ENCODE measurements around the gene SMIM38. TPM values are rescaled to one million over a fixed set of nuclear protein-coding genes. Genes with fewer than 3 reads are reported as not detected.

The SMIM38 gene
- total RNA-seq, 1 experiment from 2014 or later: 0.33 TPM

- Mint-ChIP-seq H3K4me1 (ENCODE audit: low read depth, unreplicated experiment) (peaks cover 33% of the 10 kb centered on the region), H3K36me3 (ENCODE audit: insufficient read depth, unreplicated experiment) (peaks cover 5% of the 10 kb centered on the region), H3K4me3 (ENCODE audit: low read depth, unreplicated experiment) (no peak overlapping the region), H3K27ac (ENCODE audit: unreplicated experiment) (no peak overlapping the region), H3K9me3 (ENCODE audit: low read depth, unreplicated experiment) (peaks cover 5% of the 10 kb centered on the region), H3K27me3 (ENCODE audit: unreplicated experiment) (no peaks in the 10 kb centered on the region)
- BruUV-seq (replicated peaks): no TSS peak
- no peak for DNase-seq
- no peak for TF ChIP-seq CTCF (IDR thresholded peaks at IDR 0.05; ENCODE audit: unreplicated experiment)
- CTCF ChIA-PET: no interaction called here
- intact Hi-C loops (cut with micrococcal nuclease; ENCODE audit: unreplicated experiment): no loop called here
Observed at GRCh38 chr11:69164824-69165223, 9.1 kb downstream of the SMIM38 start.

- CTCF ChIA-PET: interaction anchor here (0.7 to 1.4 kb wide), 6 partner anchors 9 to 117 kb away, joined by 3 to 5 read pairs (median 3); no protein-coding TSS in a partner anchor
- BruUV-seq (replicated peaks): no TSS peak
- H3K27me3 Mint-ChIP-seq (ENCODE audit: unreplicated experiment): no peaks in the 10 kb centered on the region
- TF ChIP-seq CTCF (IDR thresholded peaks at IDR 0.05; ENCODE audit: unreplicated experiment): no peak
- intact Hi-C loops (cut with micrococcal nuclease; ENCODE audit: unreplicated experiment): no loop called here
- no peak overlapping the region for H3K27ac Mint-ChIP-seq (ENCODE audit: unreplicated experiment)
- H3K9me3 Mint-ChIP-seq (ENCODE audit: low read depth, unreplicated experiment): peaks cover 5% of the 10 kb centered on the region
- peaks cover 33% of the 10 kb centered on the region for H3K4me1 Mint-ChIP-seq (ENCODE audit: low read depth, unreplicated experiment)
- peaks cover 5% of the 10 kb centered on the region for H3K36me3 Mint-ChIP-seq (ENCODE audit: insufficient read depth, unreplicated experiment)
- no peak overlapping the region for H3K4me3 Mint-ChIP-seq (ENCODE audit: low read depth, unreplicated experiment)
- DNase-seq: no peak
Observed at GRCh38 chr11:69165775-69166174, 10.0 kb downstream of the SMIM38 start.

- no peak overlapping the region for H3K4me3 Mint-ChIP-seq (ENCODE audit: low read depth, unreplicated experiment)
- peak overlapping the region; percentile 7 for H3K27ac Mint-ChIP-seq (ENCODE audit: unreplicated experiment)
- H3K36me3 Mint-ChIP-seq (ENCODE audit: insufficient read depth, unreplicated experiment): peaks cover 5% of the 10 kb centered on the region
- TF ChIP-seq CTCF (IDR thresholded peaks at IDR 0.05; ENCODE audit: unreplicated experiment): peak; percentile 18
- peaks cover 5% of the 10 kb centered on the region for H3K9me3 Mint-ChIP-seq (ENCODE audit: low read depth, unreplicated experiment)
- no peaks in the 10 kb centered on the region for H3K27me3 Mint-ChIP-seq (ENCODE audit: unreplicated experiment)
- no TSS peak for BruUV-seq (replicated peaks)
- DNase-seq: peak; percentile 68
- CTCF ChIA-PET: interaction anchor here (0.5 to 1.4 kb wide), 8 partner anchors 10 to 142 kb away, joined by 3 to 5 read pairs (median 3); partner anchors contain the start of gene MYEOV
- intact Hi-C loops (cut with micrococcal nuclease; ENCODE audit: unreplicated experiment): no loop called here
- H3K4me1 Mint-ChIP-seq (ENCODE audit: low read depth, unreplicated experiment): peaks cover 33% of the 10 kb centered on the region
Observed at GRCh38 chr11:69166218-69167115, 10.7 kb downstream of the SMIM38 start.

GRCh38 chr11:69167130-69167915 lies 11.6 kb downstream of the SMIM38 start:
- BruUV-seq (replicated peaks): no TSS peak
- Mint-ChIP-seq H3K27me3 (ENCODE audit: unreplicated experiment) (no peaks in the 10 kb centered on the region), H3K9me3 (ENCODE audit: low read depth, unreplicated experiment) (peaks cover 5% of the 10 kb centered on the region), H3K36me3 (ENCODE audit: insufficient read depth, unreplicated experiment) (peaks cover 5% of the 10 kb centered on the region), H3K27ac (ENCODE audit: unreplicated experiment) (peak overlapping the region; percentile 7), H3K4me1 (ENCODE audit: low read depth, unreplicated experiment) (peaks cover 33% of the 10 kb centered on the region), H3K4me3 (ENCODE audit: low read depth, unreplicated experiment) (no peak overlapping the region)
- no peak for TF ChIP-seq CTCF (IDR thresholded peaks at IDR 0.05; ENCODE audit: unreplicated experiment)
- no peak for DNase-seq
- intact Hi-C loops (cut with micrococcal nuclease; ENCODE audit: unreplicated experiment): no loop called here
- CTCF ChIA-PET: interaction anchor here (0.5 to 1.1 kb wide), 5 partner anchors 36 to 141 kb away, joined by 3 to 5 read pairs (median 3); partner anchors contain the start of gene MYEOV
